Smooth muscle cell (in vitro differentiated cells): ENCODE measurements around the gene PRKAR1B. TPM values are rescaled to one million over a fixed set of nuclear protein-coding genes. Genes with fewer than 3 reads are reported as not detected.

ENCODE experiments used
- DNase-seq: peaks from one replicate; lab custom pipeline; 2025; ENCODE audit not compliant: unreplicated experiment; lab: John Stamatoyannopoulos, UW
- H2AFZ ChIP-seq: fragments of 200-600 bp; sonication (generic); 2 replicates; pipeline ENCODE4 v1.6.0; 2016; ENCODE audit warnings: antibody characterized with exemption, low read depth, mild to moderate bottlenecking
- H3F3A ChIP-seq: fragments of 200-600 bp; sonication (generic); 2 replicates; pipeline ENCODE4 v1.6.0; 2017; ENCODE audit warnings: antibody characterized with exemption, low read depth
- H3K27ac ChIP-seq: fragments of 200-600 bp; sonication (generic); 2 replicates; pipeline ENCODE4 v1.5.1; 2016; ENCODE audit warnings: low read depth, mild to moderate bottlenecking
- H3K27me3 ChIP-seq: fragments of 200-600 bp; sonication (generic); 2 replicates; pipeline ENCODE4 v1.6.1; 2016; ENCODE audit warnings: low read depth, mild to moderate bottlenecking
- H3K36me3 ChIP-seq: fragments of 200-600 bp; sonication (generic); 2 replicates; pipeline ENCODE4 v1.5.1; 2016; ENCODE audit warnings: low read depth
- H3K4me1 ChIP-seq: fragments of 200-600 bp; sonication (generic); 2 replicates; pipeline ENCODE4 v1.5.1; 2016; ENCODE audit warnings: low read depth
- H3K4me2 ChIP-seq: fragments of 200-600 bp; sonication (generic); 2 replicates; pipeline ENCODE4 v1.6.0; 2016; ENCODE audit warnings: mild to moderate bottlenecking
- H3K4me3 ChIP-seq: fragments of 200-600 bp; sonication (generic); 2 replicates; pipeline ENCODE4 v1.5.1; 2016; ENCODE audit warnings: mild to moderate bottlenecking
- H3K79me2 ChIP-seq: fragments of 200-600 bp; sonication (generic); 2 replicates; pipeline ENCODE4 v1.6.0; 2016; ENCODE audit warnings: low read depth, mild to moderate bottlenecking
- H3K9ac ChIP-seq: fragments of 200-600 bp; sonication (generic); 2 replicates; pipeline ENCODE4 v1.6.0; 2016; ENCODE audit warnings: low read depth
- H3K9me3 ChIP-seq: fragments of 200-600 bp; sonication (generic); replicated peaks from 2 replicates; pipeline ENCODE4 v1.5.1; 2016; ENCODE audit warnings: low read depth
- H4K20me1 ChIP-seq: fragments of 200-600 bp; sonication (generic); 2 replicates; pipeline ENCODE4 v1.6.0; 2016; ENCODE audit warnings: low read depth
- WGBS: methylation state at CpG from one replicate; pipeline ENCODE4 v1.1.7; 2016; ENCODE audit warnings: low lambda C conversion rate; 5-methylcytosine and 5-hydroxymethylcytosine counted together
- polyA plus RNA-seq: library from polyadenylated mRNA; unstranded; fragments of >200 nt; fragmentation: Nextera tagmentation; extraction: Ambion mirVana; gene quantifications from 2 replicates; pipeline ENCODE4 v1.2.1, GENCODE V29; 2016
- total RNA-seq: library from RNA; depleted of rRNA; stranded (reverse); fragments of >200 nt; gene quantifications from 2 replicates; pipeline ENCODE4 v1.2.3, GENCODE V29; 2014
- TF ChIP-seq, protein P1 (sequence below): fragments of 200-600 bp; sonication (generic); IDR thresholded peaks from 2 replicates; pipeline ENCODE4 v1.5.1; 2017; ENCODE audit warnings: borderline replicate concordance, mild to moderate bottlenecking, antibody characterized with exemption; ENCODE audit not compliant: insufficient read depth, poor library complexity, severe bottlenecking

The PRKAR1B gene
- total and polyA plus RNA-seq, 2 experiments from 2014 or later, result 5.3 to 10.1 TPM

DNA sequence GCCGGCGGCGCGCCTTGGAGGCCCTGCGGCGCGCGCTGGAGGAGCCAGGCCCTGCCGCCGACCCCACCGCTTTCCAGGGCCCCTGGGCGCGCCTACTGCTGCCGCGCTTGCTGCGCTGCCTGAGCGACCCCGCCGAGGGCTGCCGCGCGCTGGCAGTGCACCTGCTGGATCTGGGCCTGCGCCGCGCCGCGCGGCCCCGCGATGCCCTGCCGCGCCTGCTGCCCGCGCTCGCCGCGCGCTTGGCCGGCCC is 302 bp downstream of the PRKAR1B start:
- Histone ChIP-seq H3K9ac (peak overlapping the region; percentile 30), H3K79me2 (peaks cover 7% of the 10 kb centered on the region), H2AFZ (peak overlapping the region; percentile 56), H3K9me3 (no peaks in the 10 kb centered on the region), H3K4me1 (peaks cover 14% of the 10 kb centered on the region), H3K27me3 (no peaks in the 10 kb centered on the region), H3K4me3 (peak overlapping the region; percentile 84), H3F3A (peaks cover 13% of the 10 kb centered on the region), H3K36me3 (no peaks in the 10 kb centered on the region), H3K4me2 (peak overlapping the region; percentile 90), H3K27ac (no peak overlapping the region), H4K20me1 (peaks cover 15% of the 10 kb centered on the region)
- TF ChIP-seq, protein P1, sequence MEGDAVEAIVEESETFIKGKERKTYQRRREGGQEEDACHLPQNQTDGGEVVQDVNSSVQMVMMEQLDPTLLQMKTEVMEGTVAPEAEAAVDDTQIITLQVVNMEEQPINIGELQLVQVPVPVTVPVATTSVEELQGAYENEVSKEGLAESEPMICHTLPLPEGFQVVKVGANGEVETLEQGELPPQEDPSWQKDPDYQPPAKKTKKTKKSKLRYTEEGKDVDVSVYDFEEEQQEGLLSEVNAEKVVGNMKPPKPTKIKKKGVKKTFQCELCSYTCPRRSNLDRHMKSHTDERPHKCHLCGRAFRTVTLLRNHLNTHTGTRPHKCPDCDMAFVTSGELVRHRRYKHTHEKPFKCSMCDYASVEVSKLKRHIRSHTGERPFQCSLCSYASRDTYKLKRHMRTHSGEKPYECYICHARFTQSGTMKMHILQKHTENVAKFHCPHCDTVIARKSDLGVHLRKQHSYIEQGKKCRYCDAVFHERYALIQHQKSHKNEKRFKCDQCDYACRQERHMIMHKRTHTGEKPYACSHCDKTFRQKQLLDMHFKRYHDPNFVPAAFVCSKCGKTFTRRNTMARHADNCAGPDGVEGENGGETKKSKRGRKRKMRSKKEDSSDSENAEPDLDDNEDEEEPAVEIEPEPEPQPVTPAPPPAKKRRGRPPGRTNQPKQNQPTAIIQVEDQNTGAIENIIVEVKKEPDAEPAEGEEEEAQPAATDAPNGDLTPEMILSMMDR, result no peak
- no peak for DNase-seq
- WGBS, result 0% methylated on average over 22 of the region's 39 CpGs

DNA sequence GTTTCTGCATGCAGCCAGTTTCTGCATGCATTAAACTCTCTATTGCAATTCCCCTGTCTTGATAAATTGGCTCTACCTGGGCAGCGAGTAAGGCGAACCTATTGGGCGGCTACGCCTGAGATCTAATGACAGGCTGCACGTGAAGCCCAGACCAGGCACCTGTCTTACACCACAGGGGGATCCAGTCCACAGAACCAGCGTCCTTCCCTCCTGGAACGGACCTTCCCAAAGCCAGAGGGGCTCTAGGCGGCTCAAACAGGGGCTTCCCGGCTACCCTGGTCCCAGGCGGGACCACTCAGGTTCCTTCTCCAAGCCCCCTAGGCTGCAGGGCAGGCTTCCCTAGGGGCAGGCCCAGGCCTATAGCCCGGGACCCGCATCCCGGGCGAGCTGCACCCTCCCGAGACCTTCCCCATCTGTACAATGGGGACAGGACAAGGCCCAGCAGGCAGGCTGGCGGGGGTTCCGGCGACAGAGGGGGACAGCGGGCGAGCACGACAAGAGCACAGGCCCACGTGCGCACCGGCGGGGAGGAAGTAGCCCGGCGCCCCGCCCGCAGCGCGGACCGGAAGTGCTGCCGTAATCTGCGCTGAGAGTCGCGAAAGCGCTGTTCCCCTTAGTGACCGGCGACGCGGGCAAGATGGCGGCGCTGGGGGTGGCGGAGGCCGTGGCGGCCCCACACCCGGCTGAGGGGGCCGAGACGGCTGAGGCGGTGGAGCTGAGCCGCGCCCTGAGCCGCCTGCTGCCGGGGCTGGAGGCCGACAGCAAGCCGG is 812 bp downstream of the PRKAR1B start, which contains the start of gene DNAAF5:
Gene DNAAF5 (plus strand): TSS at position 616 of the 770 bp plus-strand sequence. CDS start 22 bp downstream, at position 638.
- Histone ChIP-seq H3K27me3 (no peaks in the 10 kb centered on the region), H4K20me1 (peaks cover 15% of the 10 kb centered on the region), H3K9ac (peak within 1 kb of the TSS; percentile 30), H3K4me3 (peak within 1 kb of the TSS; percentile 84), H3K4me2 (peak within 1 kb of the TSS; percentile 90), H2AFZ (peak within 1 kb of the TSS; percentile 56), H3K4me1 (peaks cover 14% of the 10 kb centered on the region), H3K27ac (no peak within 1 kb of the TSS), H3K36me3 (no peaks in the 10 kb centered on the region), H3K79me2 (peaks cover 7% of the 10 kb centered on the region), H3K9me3 (no peaks in the 10 kb centered on the region), H3F3A (peaks cover 13% of the 10 kb centered on the region)
- TF ChIP-seq, protein P1, result no peak
- 7% methylated on average over 43 of the region's 56 CpGs for WGBS
- DNase-seq, result peak; percentile 33

DNA sequence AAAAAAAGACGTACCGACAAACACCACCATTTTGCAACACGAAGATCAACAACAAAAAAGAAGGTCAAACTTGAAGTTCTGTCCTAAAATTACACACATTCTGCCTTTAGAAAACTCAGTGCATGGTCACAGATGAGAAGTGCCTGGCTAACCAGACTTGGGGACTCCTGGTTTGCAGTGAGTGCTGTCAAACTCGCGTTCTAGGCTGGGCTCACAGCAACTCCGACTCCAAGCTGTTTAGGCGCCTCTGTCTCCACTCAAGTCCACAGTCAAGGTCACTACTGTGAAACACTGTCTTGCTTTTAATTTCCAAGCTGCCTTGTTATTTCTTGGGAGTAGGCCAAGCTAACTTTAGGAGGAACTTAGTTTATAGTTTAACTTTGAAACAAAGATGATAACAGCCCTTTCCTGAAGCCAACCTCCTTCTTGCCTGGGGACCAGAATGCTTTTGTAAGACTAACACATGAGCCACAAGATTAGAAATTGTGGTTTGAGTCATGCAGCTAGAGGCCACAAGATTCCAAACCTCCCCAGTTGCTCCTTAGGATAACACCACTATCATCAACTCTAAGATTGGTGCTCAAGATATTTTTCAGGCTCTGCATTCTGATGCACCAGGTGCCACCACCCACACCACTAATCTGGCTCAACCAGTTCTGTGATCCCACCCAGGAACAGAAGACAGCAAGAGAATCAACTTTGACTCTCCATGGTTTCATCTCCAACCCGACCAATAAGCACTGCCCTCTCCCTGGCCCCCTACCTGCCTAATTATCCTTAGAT is 1.7 kb downstream of the PRKAR1B start:
- Histone ChIP-seq H3K4me3 (peak overlapping the region; percentile 84), H3K27me3 (no peaks in the 10 kb centered on the region), H3K4me1 (peaks cover 14% of the 10 kb centered on the region), H3K9me3 (no peaks in the 10 kb centered on the region), H3K27ac (no peak overlapping the region), H3K9ac (no peak overlapping the region), H2AFZ (no peak overlapping the region), H3K36me3 (no peaks in the 10 kb centered on the region), H3F3A (peaks cover 13% of the 10 kb centered on the region), H3K79me2 (peaks cover 7% of the 10 kb centered on the region), H4K20me1 (peaks cover 15% of the 10 kb centered on the region), H3K4me2 (peak overlapping the region; percentile 90)
- TF ChIP-seq, protein P1, result no peak
- DNase-seq, result no peak
- 82% methylated on average over 8 of the region's 8 CpGs for WGBS
